PFSK-1 (cell line): ENCODE data around the gene CSGALNACT2.

Experiments used
- POLR2AphosphoS5 ChIP-seq: IDR thresholded peaks from 2 replicates; pipeline ENCODE4 v1.6.1; 2012; ENCODE audit warnings: low read depth, mild to moderate bottlenecking, control low read depth, low read length, moderate library complexity
- SIN3A ChIP-seq: IDR thresholded peaks from 2 replicates; pipeline ENCODE4 v1.6.1; 2012; ENCODE audit warnings: mild to moderate bottlenecking, low read length, moderate library complexity, borderline replicate concordance; ENCODE audit not compliant: insufficient read depth
- TAF1 ChIP-seq: IDR thresholded peaks from 2 replicates; pipeline ENCODE4 v1.6.1; 2012; ENCODE audit warnings: low read length, control low read depth, borderline replicate concordance; ENCODE audit not compliant: insufficient read depth
- TF ChIP-seq, protein P1 (sequence below), 2 experiments: IDR thresholded peaks; 2 replicates each; pipeline versions ENCODE4 v1.6.1 to v1.8.0; 2011 to 2012; ENCODE audit warnings: low read depth in 2 of 2, low read length in 2 of 2, control low read depth in 1 of 2, inconsistent platforms in 1 of 2, mild to moderate bottlenecking in 1 of 2, moderate library complexity in 1 of 2; ENCODE audit not compliant: insufficient read depth in 1 of 2

DNA sequence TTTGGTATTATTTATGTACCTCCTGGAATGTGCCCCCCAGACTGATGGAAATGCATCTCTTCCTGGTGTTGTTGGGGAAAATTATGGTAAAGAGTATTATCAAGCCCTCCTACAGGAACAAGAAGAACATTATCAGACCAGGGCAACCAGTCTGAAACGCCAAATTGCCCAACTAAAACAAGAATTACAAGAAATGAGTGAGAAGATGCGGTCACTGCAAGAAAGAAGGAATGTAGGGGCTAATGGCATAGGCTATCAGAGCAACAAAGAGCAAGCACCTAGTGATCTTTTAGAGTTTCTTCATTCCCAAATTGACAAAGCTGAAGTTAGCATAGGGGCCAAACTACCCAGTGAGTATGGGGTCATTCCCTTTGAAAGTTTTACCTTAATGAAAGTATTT is 17.0 kb downstream of the CSGALNACT2 start:
- TF ChIP-seq TAF1 (no peak), POLR2AphosphoS5 (no peak), SIN3A (no peak)
- TF ChIP-seq, protein P1, sequence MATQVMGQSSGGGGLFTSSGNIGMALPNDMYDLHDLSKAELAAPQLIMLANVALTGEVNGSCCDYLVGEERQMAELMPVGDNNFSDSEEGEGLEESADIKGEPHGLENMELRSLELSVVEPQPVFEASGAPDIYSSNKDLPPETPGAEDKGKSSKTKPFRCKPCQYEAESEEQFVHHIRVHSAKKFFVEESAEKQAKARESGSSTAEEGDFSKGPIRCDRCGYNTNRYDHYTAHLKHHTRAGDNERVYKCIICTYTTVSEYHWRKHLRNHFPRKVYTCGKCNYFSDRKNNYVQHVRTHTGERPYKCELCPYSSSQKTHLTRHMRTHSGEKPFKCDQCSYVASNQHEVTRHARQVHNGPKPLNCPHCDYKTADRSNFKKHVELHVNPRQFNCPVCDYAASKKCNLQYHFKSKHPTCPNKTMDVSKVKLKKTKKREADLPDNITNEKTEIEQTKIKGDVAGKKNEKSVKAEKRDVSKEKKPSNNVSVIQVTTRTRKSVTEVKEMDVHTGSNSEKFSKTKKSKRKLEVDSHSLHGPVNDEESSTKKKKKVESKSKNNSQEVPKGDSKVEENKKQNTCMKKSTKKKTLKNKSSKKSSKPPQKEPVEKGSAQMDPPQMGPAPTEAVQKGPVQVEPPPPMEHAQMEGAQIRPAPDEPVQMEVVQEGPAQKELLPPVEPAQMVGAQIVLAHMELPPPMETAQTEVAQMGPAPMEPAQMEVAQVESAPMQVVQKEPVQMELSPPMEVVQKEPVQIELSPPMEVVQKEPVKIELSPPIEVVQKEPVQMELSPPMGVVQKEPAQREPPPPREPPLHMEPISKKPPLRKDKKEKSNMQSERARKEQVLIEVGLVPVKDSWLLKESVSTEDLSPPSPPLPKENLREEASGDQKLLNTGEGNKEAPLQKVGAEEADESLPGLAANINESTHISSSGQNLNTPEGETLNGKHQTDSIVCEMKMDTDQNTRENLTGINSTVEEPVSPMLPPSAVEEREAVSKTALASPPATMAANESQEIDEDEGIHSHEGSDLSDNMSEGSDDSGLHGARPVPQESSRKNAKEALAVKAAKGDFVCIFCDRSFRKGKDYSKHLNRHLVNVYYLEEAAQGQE (IDR thresholded peaks at IDR 0.05; ENCODE audit: insufficient read depth in 1 of 2, low read depth in 2 of 2, low read length in 2 of 2) = no peak
